ENCODE results near the gene BICDL1. TPM values are rescaled to one million over a fixed set of nuclear protein-coding genes. Genes with fewer than 3 reads are reported as not detected.

Gene BICDL1
- polyA plus RNA-seq, 3 donors: 34.7 to 62.4 (median 35.3) TPM

- no peak for DNase-seq (ENCODE audit: extremely low read depth in 1 of 11, low read depth in 9 of 11, low spot score in 4 of 11)
These were observed 121.8 kb downstream of the BICDL1 start for GRCh38 chr12:120110550-120111501.

DNA sequence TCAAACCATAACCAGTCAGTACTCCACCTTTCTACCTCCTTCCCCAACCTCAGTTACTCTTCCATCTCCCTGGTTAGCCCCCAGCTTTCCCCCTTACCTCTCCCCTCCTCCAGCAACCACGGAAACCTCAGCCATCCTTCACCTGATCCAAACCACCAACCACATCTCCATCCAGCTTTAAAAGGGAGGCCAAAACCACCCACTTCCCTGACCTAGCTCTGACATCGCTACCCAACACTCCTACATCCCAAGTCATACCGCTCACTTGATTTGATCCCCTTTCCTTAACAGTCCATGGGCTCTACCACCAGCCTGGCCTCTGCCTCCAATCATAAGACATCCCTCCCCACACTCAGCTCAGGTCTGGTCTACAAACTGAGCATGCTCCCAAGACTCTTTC is 126.0 kb downstream of the BICDL1 start:
- no peak for DNase-seq (ENCODE audit: extremely low read depth in 1 of 11, low read depth in 9 of 11, low spot score in 4 of 11)

DNA sequence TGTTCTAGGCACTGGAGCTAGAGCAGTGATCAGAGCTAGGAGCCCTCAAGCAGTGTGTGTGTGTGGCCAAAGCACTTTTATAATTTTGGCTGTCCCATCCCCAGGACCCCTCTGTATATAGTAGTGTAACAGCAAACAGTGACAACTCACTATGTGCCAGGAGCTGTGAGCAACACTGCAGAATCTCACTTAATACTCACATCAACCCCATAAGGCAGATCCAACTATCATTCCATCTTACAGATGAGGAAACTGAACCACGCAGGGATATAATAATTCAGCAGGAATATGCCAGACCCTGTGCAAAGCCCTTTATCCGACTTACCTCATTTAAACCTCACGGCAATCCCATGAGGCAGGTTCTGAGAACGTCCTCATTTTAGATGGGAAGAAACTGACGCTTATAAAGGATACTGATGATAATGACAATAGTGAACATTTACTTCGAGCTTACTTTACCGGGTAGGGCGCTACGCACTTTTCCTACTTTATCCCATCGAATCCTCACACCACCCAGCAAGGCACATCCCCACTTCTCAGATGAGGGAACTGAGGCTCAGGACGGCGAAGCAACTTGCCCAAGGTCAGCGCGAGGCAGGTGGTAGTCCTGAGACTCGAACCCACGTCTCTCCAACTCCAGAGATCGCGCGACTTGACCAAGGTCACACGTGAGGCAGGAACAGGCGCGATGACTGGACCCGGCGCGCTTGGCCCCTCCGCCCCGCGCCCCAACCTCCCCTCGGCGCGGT is 126.8 kb downstream of the BICDL1 start:
- DNase-seq (ENCODE audit: extremely low read depth in 1 of 11, low read depth in 9 of 11, low spot score in 4 of 11): no peak

DNA sequence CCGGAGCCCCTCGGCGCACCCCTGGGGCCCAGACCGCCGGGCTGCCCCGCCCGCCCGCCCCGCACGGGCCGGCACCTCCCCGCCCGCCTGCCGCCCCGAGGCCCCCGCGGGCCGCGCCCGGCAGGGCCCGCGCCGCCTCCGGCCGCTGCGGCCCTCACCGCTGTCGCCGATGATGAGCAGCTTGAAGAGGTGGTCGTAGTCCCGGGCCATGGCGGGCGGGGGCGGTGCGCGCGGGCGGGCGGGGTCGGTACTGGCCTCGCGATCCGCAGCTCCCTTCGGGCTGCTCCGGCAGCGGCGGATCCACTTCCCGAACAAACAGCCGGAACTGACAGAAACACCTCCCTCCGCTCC is 127.4 kb downstream of the BICDL1 start, which contains the start of gene RAB35:
Gene RAB35, minus strand, starts transcription at position 313 of the 351 bp plus-strand sequence. Its CDS starts 103 bp downstream, at position 210.
- no peak for DNase-seq (ENCODE audit: extremely low read depth in 1 of 11, low read depth in 9 of 11, low spot score in 4 of 11)

DNA sequence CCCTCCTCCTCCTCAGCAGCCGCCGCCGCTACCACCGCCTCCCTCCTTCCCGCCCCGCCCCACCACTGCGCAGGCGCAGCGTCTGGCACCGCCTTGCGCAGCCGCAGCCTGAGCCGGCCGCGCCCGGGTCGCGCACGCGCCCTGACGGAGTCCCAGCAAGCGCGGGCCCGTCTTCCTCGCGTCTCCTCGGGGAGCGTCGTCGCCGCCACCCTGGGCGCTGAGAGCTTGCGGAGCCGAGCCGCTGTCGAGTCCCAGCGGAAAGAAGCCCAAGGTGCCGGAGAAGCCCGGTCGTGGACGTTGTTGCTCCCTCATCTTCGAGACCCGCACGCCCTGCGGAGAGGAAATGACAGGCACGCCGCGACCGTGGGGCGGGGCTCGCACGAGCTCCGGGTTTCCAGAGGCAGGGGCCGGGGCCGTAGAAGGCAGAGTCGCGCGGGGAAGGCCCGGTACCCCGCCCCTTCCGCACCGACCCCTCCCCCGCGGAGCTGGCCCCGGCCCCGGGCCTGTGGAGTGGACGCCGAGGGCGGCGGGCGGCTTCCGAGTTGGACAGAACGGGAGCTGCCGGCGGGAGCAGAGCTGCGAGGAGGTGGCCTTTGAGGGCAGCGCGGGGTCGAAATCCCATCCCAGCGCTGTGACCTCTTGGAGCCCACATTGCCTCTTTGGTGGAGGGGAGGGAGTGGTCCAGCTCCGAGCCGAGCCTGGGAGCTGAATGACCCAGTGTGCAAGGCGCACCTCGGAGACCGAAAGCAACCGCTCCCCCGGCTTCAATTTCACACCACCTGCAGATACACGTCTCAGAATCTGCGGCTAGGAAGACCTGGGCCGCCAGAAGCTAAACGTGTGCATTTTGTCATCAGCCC is 128.0 kb downstream of the BICDL1 start:
- DNase-seq (ENCODE audit: extremely low read depth in 1 of 11, low read depth in 9 of 11, low spot score in 4 of 11): peak; percentile 82 to 92 (median 89)

DNA sequence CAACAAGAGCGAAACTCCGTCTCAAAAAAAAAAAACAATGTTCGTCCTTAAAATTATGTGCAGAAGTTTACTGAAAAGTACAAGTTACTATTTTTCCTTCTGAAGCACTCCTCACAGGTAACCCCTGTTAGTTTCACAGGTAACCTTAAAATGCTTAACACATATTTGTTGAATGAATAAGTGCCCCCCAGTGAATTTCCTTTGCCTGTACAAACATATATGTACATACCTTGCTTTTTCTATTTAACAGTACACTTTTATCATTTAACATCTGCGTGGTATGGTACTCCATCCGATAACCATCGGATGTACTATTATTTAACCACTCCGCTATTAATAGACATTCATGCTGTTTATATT is 128.9 kb downstream of the BICDL1 start:
- DNase-seq (ENCODE audit: extremely low read depth in 1 of 11, low read depth in 9 of 11, low spot score in 4 of 11): no peak

- no peak for DNase-seq (ENCODE audit: extremely low read depth in 1 of 11, low read depth in 9 of 11, low spot score in 4 of 11)
These were observed 129.5 kb downstream of the BICDL1 start for GRCh38 chr12:120118321-120119061.

GRCh38 chr12:120119271-120119973 is 130.4 kb downstream of the BICDL1 start:
- DNase-seq (ENCODE audit: extremely low read depth in 1 of 11, low read depth in 9 of 11, low spot score in 4 of 11): no peak

DNA sequence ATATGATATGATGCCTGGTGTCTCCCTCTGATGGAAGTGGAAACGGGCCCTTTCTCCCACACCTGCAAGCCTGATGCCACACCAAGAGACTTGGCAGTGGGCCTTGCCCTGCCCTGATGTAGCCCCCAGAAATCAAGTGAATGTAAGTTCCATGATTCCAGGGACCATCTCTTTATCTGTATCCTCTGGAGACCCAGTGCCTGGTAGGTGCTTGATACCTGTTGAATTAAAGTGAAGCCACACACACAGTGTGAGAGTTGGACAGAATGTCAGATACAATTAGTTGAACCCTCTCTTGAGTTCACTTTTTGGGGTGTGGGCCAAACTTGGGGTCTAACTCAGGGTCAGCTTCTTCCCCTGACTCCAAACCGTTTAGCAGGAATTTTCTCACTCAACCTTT is 132.3 kb downstream of the BICDL1 start:
- DNase-seq (ENCODE audit: extremely low read depth in 1 of 11, low read depth in 9 of 11, low spot score in 4 of 11): no peak

DNA sequence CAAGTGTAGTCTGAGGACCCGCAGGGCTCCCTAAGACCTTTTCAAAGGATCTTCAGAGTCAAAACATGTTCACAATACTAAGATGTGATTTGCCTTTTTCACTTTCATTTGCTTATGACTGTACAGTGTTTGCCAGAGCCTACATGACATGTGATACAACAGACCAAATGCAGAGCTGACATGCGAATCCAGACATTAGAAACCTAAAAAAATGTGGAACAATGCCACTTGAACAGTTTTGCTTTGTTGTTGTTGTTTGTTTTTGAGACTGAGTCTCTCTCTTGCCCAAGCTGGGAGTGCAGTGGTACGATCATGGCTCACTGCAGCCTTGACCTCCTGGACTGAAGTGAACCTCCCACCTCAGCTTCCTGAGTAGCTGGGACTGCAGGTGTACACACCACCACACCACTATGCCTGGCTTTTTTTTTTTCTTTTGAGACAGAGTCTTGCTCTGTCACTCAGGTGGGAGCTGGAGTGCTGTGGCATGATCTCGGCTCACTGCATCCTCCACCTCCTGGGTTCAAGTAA is 132.8 kb downstream of the BICDL1 start:
- DNase-seq (ENCODE audit: extremely low read depth in 1 of 11, low read depth in 9 of 11, low spot score in 4 of 11): no peak

- DNase-seq (ENCODE audit: extremely low read depth in 1 of 11, low read depth in 9 of 11, low spot score in 4 of 11): no peak
These were observed 136.0 kb downstream of the BICDL1 start for GRCh38 chr12:120125029-120125428.

DNA sequence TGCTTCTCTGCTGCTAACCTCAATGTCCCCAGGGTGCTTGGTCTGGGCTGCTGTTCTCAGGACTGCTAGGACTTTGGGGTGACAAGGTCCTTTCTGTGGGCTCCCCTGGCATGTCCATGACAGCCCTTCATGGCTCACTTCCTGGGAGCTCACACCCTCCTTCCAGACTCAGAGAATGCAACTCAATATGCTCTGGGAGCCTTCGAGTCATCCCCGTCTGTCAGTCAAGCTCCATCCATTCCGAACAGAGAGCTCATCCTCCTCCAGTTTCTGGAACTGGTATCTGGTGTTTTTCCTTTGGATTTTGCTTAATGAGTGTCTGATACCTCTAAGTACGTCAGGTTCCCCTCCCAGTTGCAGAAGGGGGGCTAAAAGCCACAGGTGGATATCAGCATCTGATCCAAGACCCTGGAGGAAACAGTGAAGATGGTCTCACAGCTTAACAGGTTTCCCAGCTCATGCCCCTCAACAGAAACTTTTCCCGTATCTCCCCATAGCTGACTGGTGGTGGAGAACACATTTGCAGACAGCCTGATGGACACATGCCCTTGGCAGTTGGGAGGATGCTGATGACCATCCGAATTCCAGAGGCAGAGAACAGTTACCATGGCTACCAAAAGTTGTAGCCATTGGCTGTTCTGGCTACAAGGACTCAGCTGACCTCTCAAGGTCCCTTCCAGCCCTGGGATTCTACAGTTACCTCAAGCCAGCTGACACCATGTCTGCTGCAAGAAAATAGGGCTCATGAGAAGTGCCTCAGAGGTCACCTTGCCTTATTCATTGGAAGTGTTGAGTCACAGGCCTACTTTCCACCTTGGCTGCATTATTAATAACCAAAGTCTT is 137.0 kb downstream of the BICDL1 start:
- DNase-seq (ENCODE audit: extremely low read depth in 1 of 11, low read depth in 9 of 11, low spot score in 4 of 11): no peak

GRCh38 chr12:120126635-120127005 is 137.6 kb downstream of the BICDL1 start:
- DNase-seq (ENCODE audit: extremely low read depth in 1 of 11, low read depth in 9 of 11, low spot score in 4 of 11): no peak

DNA sequence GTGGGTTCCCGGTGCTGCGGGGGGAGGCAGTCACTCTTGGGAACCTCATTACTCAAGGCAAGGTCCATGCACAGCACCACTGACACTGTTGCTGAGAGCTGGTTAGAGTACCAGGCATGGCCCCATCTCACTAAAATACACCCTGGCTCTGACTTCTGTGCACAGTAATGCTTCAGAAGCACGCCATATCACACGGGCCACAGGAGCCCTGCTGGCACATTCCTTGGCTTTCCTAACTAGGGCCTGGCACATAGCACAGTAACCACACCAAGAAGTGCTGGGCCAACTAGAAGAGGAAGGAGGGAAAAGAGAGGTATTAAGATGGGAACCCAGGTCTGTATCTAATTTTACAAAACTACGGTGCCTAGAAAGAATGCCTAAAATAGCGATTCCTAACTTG is 141.0 kb downstream of the BICDL1 start:
- no peak for DNase-seq (ENCODE audit: extremely low read depth in 1 of 11, low read depth in 9 of 11, low spot score in 4 of 11)

DNA sequence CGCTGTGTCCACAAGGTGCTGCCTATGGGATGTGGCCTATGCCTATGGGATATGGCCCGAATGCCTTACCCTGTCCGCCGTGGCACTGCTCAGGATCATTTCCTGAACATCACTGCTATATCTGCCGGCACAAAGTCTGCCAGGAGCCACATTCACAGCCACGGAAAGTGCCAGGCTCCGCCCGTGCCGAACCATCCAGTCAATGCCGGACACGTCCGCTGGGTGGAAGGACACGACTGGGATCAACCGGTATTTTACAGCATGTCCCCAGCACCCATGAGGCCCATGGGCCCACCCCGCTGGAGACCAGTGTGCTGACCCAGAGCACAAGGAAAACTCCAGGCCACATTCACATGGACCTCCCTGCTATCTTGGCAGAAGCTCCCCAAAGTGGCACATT is 142.1 kb downstream of the BICDL1 start:
- no peak for DNase-seq (ENCODE audit: extremely low read depth in 1 of 11, low read depth in 9 of 11, low spot score in 4 of 11)

GRCh38 chr12:120132054-120132836 is 143.2 kb downstream of the BICDL1 start:
- no peak for DNase-seq (ENCODE audit: extremely low read depth in 1 of 11, low read depth in 9 of 11, low spot score in 4 of 11)

All from renal cortex interstitium (tissue), 11 donors.